IMR-90 (cell line): ENCODE data around the gene GNAO1. TPM values are rescaled to one million over a fixed set of nuclear protein-coding genes. Genes with fewer than 3 reads are reported as not detected.

Source experiments
- ATAC-seq: fragments of 200-7000 bp; cut with Tn5 transposase; 2 replicates; pipeline ENCODE4 v1.9.1; 2020; ENCODE audit warnings: low read depth, mild to moderate bottlenecking, moderate library complexity
- BruUV-seq: library from RNA; stranded (reverse); fragments of 400-500 nt; replicated peaks from 2 replicates; lab custom pipeline; 2021; lab: Mats Ljungman, UMichigan
- CTCF ChIA-PET: fragments of 300-600 bp; formaldehyde crosslinking; extraction: SDS; loops from one replicate; lab custom pipeline; 2021; ENCODE audit warnings: antibody characterized with exemption; lab: Yijun Ruan, JAX
- POLR2A ChIA-PET: fragments of 300-600 bp; sonication (Branson Sonifier 250); formaldehyde crosslinking; loops from one replicate; lab custom pipeline; 2022; ENCODE audit warnings: antibody characterized with exemption; ENCODE audit not compliant: unreplicated experiment; lab: Charles Lee
- DNase-seq: peaks from one replicate; pipeline ENCODE4 v3.0.0; 2013
- H2AFZ ChIP-seq: replicated peaks from 2 replicates; pipeline ENCODE3; 2013; ENCODE audit warnings: low read length, mild to moderate bottlenecking; ENCODE audit not compliant: poor library complexity
- H2AK5ac ChIP-seq: 2 replicates; pipeline ENCODE4 v1.6.1; 2013; ENCODE audit warnings: low read depth, low read length, inconsistent platforms
- H2AK9ac ChIP-seq: replicated peaks from 2 replicates; pipeline ENCODE3; 2013; ENCODE audit warnings: mild to moderate bottlenecking, low read depth, low read length, moderate library complexity; ENCODE audit not compliant: poor library complexity
- H2BK120ac ChIP-seq: 2 replicates; pipeline ENCODE4 v1.6.1; 2013; ENCODE audit warnings: low read depth, low read length, inconsistent platforms
- H2BK15ac ChIP-seq: 3 replicates; pipeline ENCODE4 v1.6.1; 2013; ENCODE audit warnings: low read depth, low read length, inconsistent platforms
- H2BK20ac ChIP-seq: 2 replicates; pipeline ENCODE4 v1.6.1; 2013; ENCODE audit warnings: low read depth, mild to moderate bottlenecking, inconsistent platforms, low read length, moderate library complexity
- H2BK5ac ChIP-seq: 2 replicates; pipeline ENCODE4 v1.6.1; 2013; ENCODE audit warnings: mild to moderate bottlenecking, low read depth, low read length, inconsistent platforms; ENCODE audit not compliant: poor library complexity, severe bottlenecking
- H3K14ac ChIP-seq: replicated peaks from 2 replicates; pipeline ENCODE4 v1.6.1; 2013; ENCODE audit warnings: low read depth, low read length, inconsistent platforms
- H3K18ac ChIP-seq: 2 replicates; pipeline ENCODE4 v1.6.1; 2013; ENCODE audit warnings: low read depth, low read length, control low read depth
- H3K23ac ChIP-seq: 2 replicates; pipeline ENCODE4 v1.6.1; 2013; ENCODE audit warnings: low read depth, low read length, inconsistent platforms
- H3K27ac ChIP-seq: 2 replicates; pipeline ENCODE4 v1.5.1; 2013; ENCODE audit warnings: mild to moderate bottlenecking, control low read depth, low read length; ENCODE audit not compliant: insufficient read depth
- H3K27me3 ChIP-seq: 2 replicates; pipeline ENCODE4 v1.6.1; 2013; ENCODE audit warnings: low read length; ENCODE audit not compliant: control insufficient read depth, insufficient read depth
- H3K36me3 ChIP-seq: 2 replicates; pipeline ENCODE4 v1.6.1; 2013; ENCODE audit warnings: low read length, mixed read lengths; ENCODE audit not compliant: control insufficient read depth, insufficient read depth
- H3K4ac ChIP-seq: 2 replicates; pipeline ENCODE4 v1.6.1; 2013; ENCODE audit warnings: low read depth, low read length, inconsistent platforms
- H3K4me1 ChIP-seq: 2 replicates; pipeline ENCODE4 v1.6.1; 2013; ENCODE audit warnings: low read length, mixed read lengths; ENCODE audit not compliant: control insufficient read depth, insufficient read depth
- H3K4me2 ChIP-seq: 2 replicates; pipeline ENCODE4 v1.6.1; 2013; ENCODE audit warnings: low read depth, mild to moderate bottlenecking, control low read depth, low read length, moderate library complexity
- H3K4me3 ChIP-seq: 2 replicates; pipeline ENCODE4 v1.5.1; 2013; ENCODE audit warnings: low read depth, mild to moderate bottlenecking, control low read depth, low read length, moderate library complexity; ENCODE audit not compliant: insufficient read depth
- H3K56ac ChIP-seq: 2 replicates; pipeline ENCODE4 v1.6.1; 2013; ENCODE audit warnings: low read length, inconsistent platforms; ENCODE audit not compliant: insufficient read depth; ENCODE audit errors: extremely low read depth
- H3K79me1 ChIP-seq, 2 experiments: 2 replicates each; pipeline ENCODE4 v1.6.1; 2013; ENCODE audit warnings: low read length in 2 of 2, inconsistent platforms in 1 of 2, low read depth in 1 of 2
- H3K9ac ChIP-seq: 2 replicates; pipeline ENCODE4 v1.6.1; 2013; ENCODE audit warnings: low read depth, low read length, control low read depth
- H3K9me1 ChIP-seq: 2 replicates; pipeline ENCODE4 v1.6.1; 2013; ENCODE audit warnings: low read length, inconsistent platforms; ENCODE audit not compliant: insufficient read depth
- H3K9me3 ChIP-seq: 2 replicates; pipeline ENCODE4 v1.6.1; 2013; ENCODE audit warnings: low read length; ENCODE audit not compliant: control insufficient read depth, insufficient read depth
- H4K20me1 ChIP-seq: 2 replicates; pipeline ENCODE4 v1.6.1; 2013; ENCODE audit warnings: low read length, inconsistent platforms; ENCODE audit not compliant: insufficient read depth
- H4K5ac ChIP-seq: 2 replicates; pipeline ENCODE4 v1.6.1; 2013; ENCODE audit warnings: mild to moderate bottlenecking, low read depth, low read length, control low read depth
- H4K8ac ChIP-seq, 2 experiments: 2 replicates each; pipeline ENCODE4 v1.6.1; 2013; ENCODE audit warnings: low read depth in 2 of 2, low read length in 2 of 2, control low read depth in 1 of 2, inconsistent platforms in 1 of 2
- H4K91ac ChIP-seq: 2 replicates; pipeline ENCODE4 v1.6.1; 2013; ENCODE audit warnings: low read depth, low read length, inconsistent platforms; ENCODE audit not compliant: insufficient read depth
- CEBPB ChIP-seq: IDR thresholded peaks from 2 replicates; pipeline ENCODE4 v1.6.1; 2012; ENCODE audit warnings: low read depth, low read length, improper control_type of control experiment
- CHD1 ChIP-seq: IDR thresholded peaks from 2 replicates; pipeline ENCODE4 v1.6.1; 2012; ENCODE audit warnings: low read depth, low read length, improper control_type of control experiment
- CTCF ChIP-seq: conservative IDR thresholded peaks from 2 replicates; pipeline ENCODE4 v1.5.1; 2012; ENCODE audit warnings: mild to moderate bottlenecking, low read depth, low read length, improper control_type of control experiment
- ELK1 ChIP-seq: fragments of 150-350 bp; IDR thresholded peaks from 2 replicates; pipeline ENCODE4 v1.6.1; 2016; ENCODE audit warnings: low read depth, mild to moderate bottlenecking, low read length, moderate library complexity, borderline replicate concordance
- FOS ChIP-seq: fragments of 150-350 bp; IDR thresholded peaks from 2 replicates; pipeline ENCODE4 v1.6.1; 2016; ENCODE audit warnings: low read depth, low read length
- MAZ ChIP-seq: IDR thresholded peaks from 2 replicates; pipeline ENCODE4 v1.6.1; 2012; ENCODE audit warnings: low read depth, mild to moderate bottlenecking, low read length, improper control_type of control experiment, moderate library complexity, borderline replicate concordance
- MXI1 ChIP-seq: IDR thresholded peaks from 2 replicates; pipeline ENCODE4 v1.6.1; 2012; ENCODE audit warnings: low read depth, mild to moderate bottlenecking, low read length, moderate library complexity, borderline replicate concordance
- NFE2L2 ChIP-seq: fragments of 150-350 bp; IDR thresholded peaks from 2 replicates; pipeline ENCODE4 v1.6.1; 2016; ENCODE audit warnings: low read depth, mild to moderate bottlenecking, low read length
- POLR2A ChIP-seq: IDR thresholded peaks from 2 replicates; pipeline ENCODE4 v1.6.1; 2012; ENCODE audit warnings: mild to moderate bottlenecking, low read depth, low read length
- RAD21 ChIP-seq: IDR thresholded peaks from 2 replicates; pipeline ENCODE4 v1.6.1; 2012; ENCODE audit warnings: low read length, improper control_type of control experiment
- RCOR1 ChIP-seq: IDR thresholded peaks from 2 replicates; pipeline ENCODE4 v1.6.1; 2012; ENCODE audit warnings: mild to moderate bottlenecking, low read length, improper control_type of control experiment; ENCODE audit not compliant: insufficient replicate concordance
- RFX5 ChIP-seq: IDR thresholded peaks from 2 replicates; pipeline ENCODE4 v1.8.0; 2012; ENCODE audit warnings: low read depth, mild to moderate bottlenecking, low read length, moderate library complexity
- SMC3 ChIP-seq: fragments of 150-350 bp; IDR thresholded peaks from 2 replicates; pipeline ENCODE4 v1.6.1; 2016; ENCODE audit warnings: low read depth, mild to moderate bottlenecking, antibody characterized with exemption, low read length, moderate library complexity
- USF2 ChIP-seq: fragments of 150-350 bp; IDR thresholded peaks from 2 replicates; pipeline ENCODE4 v1.6.1; 2017; ENCODE audit warnings: mild to moderate bottlenecking, antibody characterized with exemption, low read length, low read depth
- WGBS, 2 experiments: methylation state at CpG; one replicate each; pipeline versions ENCODE4 v1.1.5 to v1.1.7; 2013; ENCODE audit warnings: missing lambda C conversion rate in 2 of 2; ENCODE audit not compliant: insufficient read length in 1 of 2; ENCODE audit errors: extremely low coverage in 2 of 2; 5-methylcytosine and 5-hydroxymethylcytosine counted together
- dilution Hi-C: fragments of 300-500 bp; cut with HindIII; formaldehyde crosslinking; loops from one replicate; pipeline ENCODE4 v1.14.3; 2018; ENCODE audit warnings: low sequenced_read_pairs; ENCODE audit not compliant: unreplicated experiment
- in situ Hi-C: fragments of 300-500 bp; cut with MboI; formaldehyde crosslinking; loops from 3 replicates; pipeline ENCODE4 v1.14.3; 2019; ENCODE audit warnings: low sequenced_read_pairs, inconsistent platforms, mixed read lengths
- intact Hi-C: fragments of 100-400 bp; cut with micrococcal nuclease; formaldehyde crosslinking; loops from 2 replicates; pipeline ENCODE4 v1.10.0; 2022
- polyA plus RNA-seq, 3 experiments: library from polyadenylated mRNA; depleted of rRNA; stranded (reverse); fragments of >200 nt; gene quantifications; 2 replicates each; pipeline ENCODE4 v1.2.3, GENCODE V29; 2012; ENCODE audit warnings: low replicate concordance in 1 of 3
- total RNA-seq: library from RNA; depleted of rRNA; stranded (reverse); fragments of >200 nt; gene quantifications from 2 replicates; pipeline ENCODE4 v1.2.3, GENCODE V29; 2012

GNAO1 gene
- total and polyA plus RNA-seq, 2 of the 4 experiments (the other 2 are of a cell fraction) = under 0.01 to 0.07 TPM

GRCh38 chr16:56362706-56363105 lies 171.4 kb downstream of the GNAO1 start:
- H4K91ac ChIP-seq = no peak overlapping the region
- no peak overlapping the region for H2BK5ac ChIP-seq
- H4K5ac ChIP-seq = no peak overlapping the region
- H3K9me3 ChIP-seq = no peaks in the 10 kb centered on the region
- no peak overlapping the region for H3K4me3 ChIP-seq
- ATAC-seq (no peak), DNase-seq (no peak)
- H2BK120ac ChIP-seq = no peak overlapping the region
- peaks cover 4% of the 10 kb centered on the region for H3K4me1 ChIP-seq
- H4K20me1 ChIP-seq = no peaks in the 10 kb centered on the region
- TF ChIP-seq RFX5 (no peak), ELK1 (no peak), CHD1 (no peak), RAD21 (no peak), NFE2L2 (no peak), MXI1 (no peak), CTCF (no peak), FOS (no peak), POLR2A (no peak), RCOR1 (no peak), SMC3 (no peak), USF2 (no peak), MAZ (no peak), CEBPB (no peak)
- H3K14ac ChIP-seq = no peak overlapping the region
- H3K27me3 ChIP-seq = no peaks in the 10 kb centered on the region
- in situ Hi-C loops = loop anchor here (25.0 kb wide), 1 partner anchor 875 kb away; the partner anchor contains the start of gene MMP2
- peaks cover 44% of the 10 kb centered on the region for H3K36me3 ChIP-seq
- no peak overlapping the region for H3K4me2 ChIP-seq
- ChIA-PET POLR2A (no interaction called here), CTCF (no interaction called here)
- no peak overlapping the region for H2BK15ac ChIP-seq
- no peak overlapping the region for H3K18ac ChIP-seq
- BruUV-seq = no TSS peak
- no peak overlapping the region for H2AK9ac ChIP-seq
- dilution Hi-C loops = no loop called here
- no peak overlapping the region for H3K56ac ChIP-seq
- intact Hi-C loops = no loop called here
- H2BK20ac ChIP-seq = no peak overlapping the region
- peaks cover 4 to 6% of the 10 kb centered on the region in 2 experiments; a peak in 1 of 4 replicates for H3K79me1 ChIP-seq
- H4K8ac ChIP-seq = no peak overlapping the region
- no peak overlapping the region for H2AFZ ChIP-seq
- H3K23ac ChIP-seq = no peak overlapping the region
- 97% methylated on average over 6 of the region's 17 CpGs; no CpG with 5 or more reads in 1 of the 2 experiments for WGBS, 2 experiments
- H3K9ac ChIP-seq = no peak overlapping the region
- no peak overlapping the region for H2AK5ac ChIP-seq
- H3K4ac ChIP-seq = no peak overlapping the region
- H3K27ac ChIP-seq = no peak overlapping the region
- peaks cover 9% of the 10 kb centered on the region for H3K9me1 ChIP-seq
